GM12874 (cell line): ENCODE data around the gene CLN6.

Experiments used
- CTCF ChIP-seq: IDR thresholded peaks from 2 replicates; pipeline ENCODE4 v1.5.1; 2011; ENCODE audit warnings: low read depth, mild to moderate bottlenecking, control low read depth, low read length, moderate library complexity; ENCODE audit not compliant: insufficient read depth

CLN6 gene

GRCh38 chr15:68218331-68218730 is 11.2 kb downstream of the CLN6 start:
- TF ChIP-seq CTCF, result no peak

- TF ChIP-seq CTCF, result no peak
These were observed 12.2 kb downstream of the CLN6 start for GRCh38 chr15:68217341-68217740.

GRCh38 chr15:68214838-68215254 is 14.7 kb downstream of the CLN6 start:
- no peak for TF ChIP-seq CTCF

- TF ChIP-seq CTCF, result no peak
These were observed 15.3 kb downstream of the CLN6 start for GRCh38 chr15:68213991-68214837.

GRCh38 chr15:68211656-68212320 is 17.7 kb downstream of the CLN6 start:
- no peak for TF ChIP-seq CTCF

GRCh38 chr15:68210821-68211655 is 18.5 kb downstream of the CLN6 start:
- TF ChIP-seq CTCF, result peak; percentile 90

- no peak for TF ChIP-seq CTCF
These were observed 19.1 kb downstream of the CLN6 start for GRCh38 chr15:68210409-68210756.
